A549 (cell line): ENCODE results near the gene PYGL. TPM values are rescaled to one million over a fixed set of nuclear protein-coding genes. Genes with fewer than 3 reads are reported as not detected.

Experiments used
- ATAC-seq, 2 experiments: fragments of 200-7000 bp in 1 of 2; fragments of >200 bp in 1 of 2; cut with Nextera tagmentation in 1 of 2; cut with Tn5 transposase in 1 of 2; 3 replicates each; pipeline versions ENCODE4 v1.8.0 to v1.9.1; 2018 to 2020; ENCODE audit warnings: mild to moderate bottlenecking in 1 of 2, moderate library complexity in 1 of 2
- CTCF ChIA-PET: fragments of 300-600 bp; sonication (Branson Sonifier 250); formaldehyde crosslinking; extraction: SDS; loops from one replicate; lab custom pipeline; 2021; ENCODE audit warnings: antibody characterized with exemption, inconsistent platforms; lab: Yijun Ruan, JAX
- POLR2A ChIA-PET: fragments of 350-600 bp; formaldehyde crosslinking; extraction: SDS; loops from one replicate; lab custom pipeline; 2021; ENCODE audit warnings: antibody characterized with exemption, inconsistent platforms; lab: Yijun Ruan, JAX
- DNase-seq, 2 experiments: peaks; one replicate each; pipeline versions ENCODE4 v3.0.0 to v3.0.0-alpha.2; 2011 to 2016; ENCODE audit warnings: low read depth in 1 of 2, low spot score in 1 of 2
- FAIRE-seq: peaks from 2 replicates; lab custom pipeline; 2011; peaks lifted over from hg19 to GRCh38; lab: Jason Lieb, UNC
- H3K27ac ChIP-seq, 2 experiments: fragments of >200 bp; sonication (Bioruptor Twin); formaldehyde crosslinking; 3 replicates each; pipeline ENCODE4 v1.5.1; 2016 to 2017
- H3K4me1 ChIP-seq: fragments of >200 bp; sonication (Bioruptor Twin); formaldehyde crosslinking; 3 replicates; pipeline ENCODE4 v1.6.1; 2016
- H3K4me2 ChIP-seq: fragments of >200 bp; sonication (Bioruptor Twin); formaldehyde crosslinking; 3 replicates; pipeline ENCODE4 v1.6.1; 2016
- H3K4me3 ChIP-seq: fragments of >200 bp; sonication (Bioruptor Twin); formaldehyde crosslinking; 3 replicates; pipeline ENCODE4 v1.5.1; 2016
- H3K9me3 ChIP-seq: fragments of >200 bp; sonication (Bioruptor Twin); formaldehyde crosslinking; 3 replicates; pipeline ENCODE4 v1.6.1; 2016
- CBX2 ChIP-seq: fragments of 200-600 bp; sonication (generic); IDR thresholded peaks from 2 replicates; pipeline ENCODE4 v1.6.1; 2016; ENCODE audit warnings: low read depth, mild to moderate bottlenecking, borderline replicate concordance
- CBX8 ChIP-seq: fragments of 200-600 bp; sonication (generic); IDR thresholded peaks from 2 replicates; pipeline ENCODE4 v1.6.1; 2016
- CHD2 ChIP-seq: fragments of 150-350 bp; IDR thresholded peaks from 2 replicates; pipeline ENCODE4 v1.6.1; 2014; ENCODE audit warnings: low read length; ENCODE audit not compliant: partially characterized antibody
- EHMT2 ChIP-seq: fragments of 200-600 bp; sonication (generic); IDR thresholded peaks from 2 replicates; pipeline ENCODE4 v1.6.1; 2016; ENCODE audit warnings: antibody characterized with exemption, low read depth, mild to moderate bottlenecking, moderate library complexity
- ESRRA ChIP-seq: fragments of 150-350 bp; IDR thresholded peaks from 2 replicates; pipeline ENCODE4 v1.6.1; 2014; ENCODE audit warnings: mild to moderate bottlenecking, low read length, borderline replicate concordance
- FOSB ChIP-seq: fragments of 250-450 bp; sonication (Bioruptor Pico); IDR thresholded peaks from 2 replicates; pipeline ENCODE4 v1.5.0; 2020; ENCODE audit warnings: mild to moderate bottlenecking, moderate library complexity
- FOXS1 ChIP-seq: fragments of 250-450 bp; sonication (Bioruptor Pico); IDR thresholded peaks from 2 replicates; pipeline ENCODE4 v1.5.0; 2020; ENCODE audit warnings: mild to moderate bottlenecking, moderate library complexity
- GATA3 ChIP-seq: IDR thresholded peaks from 2 replicates; pipeline ENCODE4 v1.6.1; 2012; ENCODE audit warnings: borderline replicate concordance
- HDAC2 ChIP-seq: fragments of 200-600 bp; sonication (generic); IDR thresholded peaks from 2 replicates; pipeline ENCODE4 v1.6.1; 2016
- HEYL ChIP-seq: fragments of 250-450 bp; sonication (Bioruptor Pico); IDR thresholded peaks from 2 replicates; pipeline ENCODE4 v1.8.0; 2021; ENCODE audit warnings: mild to moderate bottlenecking, moderate library complexity
- HOXA7 ChIP-seq: fragments of 250-450 bp; sonication (Bioruptor Pico); IDR thresholded peaks from 2 replicates; pipeline ENCODE4 v1.5.0; 2020; ENCODE audit warnings: mild to moderate bottlenecking, moderate library complexity
- HOXB13 ChIP-seq: fragments of 250-450 bp; sonication (Bioruptor Pico); IDR thresholded peaks from 2 replicates; pipeline ENCODE4 v1.5.0; 2020; ENCODE audit warnings: low read depth, mild to moderate bottlenecking, moderate library complexity
- HOXB5 ChIP-seq: fragments of 250-450 bp; sonication (Bioruptor Pico); IDR thresholded peaks from 2 replicates; pipeline ENCODE4 v1.5.0; 2020; ENCODE audit warnings: mild to moderate bottlenecking, moderate library complexity
- MAFK ChIP-seq: fragments of 450-650 bp; IDR thresholded peaks from 2 replicates; pipeline ENCODE4 v1.6.1; 2014; ENCODE audit not compliant: partially characterized antibody
- MYC ChIP-seq: IDR thresholded peaks from 2 replicates; pipeline ENCODE4 v1.6.1; 2012; ENCODE audit warnings: mild to moderate bottlenecking, inconsistent platforms, low read length, improper control_type of control experiment, borderline replicate concordance
- NR3C1 ChIP-seq: fragments of >200 bp; sonication (Bioruptor Twin); formaldehyde crosslinking; IDR thresholded peaks from 3 replicates; pipeline ENCODE4 v1.6.1; 2017
- PHF8 ChIP-seq: fragments of 200-600 bp; sonication (generic); IDR thresholded peaks from 2 replicates; pipeline ENCODE4 v1.6.1; 2016; ENCODE audit warnings: low read depth, mild to moderate bottlenecking, antibody characterized with exemption, moderate library complexity, borderline replicate concordance
- RAD21 ChIP-seq, 2 experiments: fragments of >200 bp in 1 of 2; sonication (Bioruptor Twin) in 1 of 2; formaldehyde crosslinking in 1 of 2; IDR thresholded peaks in 1 of 2; conservative IDR thresholded peaks in 1 of 2; 2 replicates in 1 of 2; 3 replicates in 1 of 2; pipeline ENCODE4 v1.6.1; 2012 to 2018; ENCODE audit warnings: inconsistent platforms in 1 of 2
- RARB ChIP-seq: fragments of 250-450 bp; sonication (Bioruptor Pico); IDR thresholded peaks from 2 replicates; pipeline ENCODE4 v1.8.0; 2021; ENCODE audit warnings: mild to moderate bottlenecking, moderate library complexity
- RCOR1 ChIP-seq: fragments of 150-350 bp; IDR thresholded peaks from 2 replicates; pipeline ENCODE4 v1.6.1; 2014; ENCODE audit warnings: antibody characterized with exemption, low read length, low read depth
- SMC3 ChIP-seq: fragments of >200 bp; sonication (Bioruptor Twin); formaldehyde crosslinking; IDR thresholded peaks from 3 replicates; pipeline ENCODE4 v1.6.1; 2018; ENCODE audit warnings: inconsistent platforms
- TP53 ChIP-seq: fragments of 250-450 bp; sonication (Bioruptor Pico); IDR thresholded peaks from 2 replicates; pipeline ENCODE4 v1.5.0; 2021; ENCODE audit warnings: mild to moderate bottlenecking, moderate library complexity
- WGBS: methylation state at CpG from one replicate; pipeline ENCODE4 v1.1.6; 2017; ENCODE audit errors: missing lambda C conversion rate; 5-methylcytosine and 5-hydroxymethylcytosine counted together
- polyA plus RNA-seq, 4 experiments: library from polyadenylated mRNA; depleted of rRNA in 3 of 4; stranded (reverse); fragments of >200 nt; fragmentation: RNase III in 1 of 4; extraction: RNeasy Plus Mini Kit Qiagen cat#74134 plus additional on column Dnase treatment in 1 of 4; gene quantifications; 2 replicates in 3 of 4; 3 replicates in 1 of 4; pipeline ENCODE4 v1.2.3, GENCODE V29; 2011 to 2017
- TF ChIP-seq, protein P1 (sequence below): fragments of >200 bp; sonication (Bioruptor Twin); formaldehyde crosslinking; IDR thresholded peaks from 2 replicates; pipeline ENCODE4 v1.6.1; 2016
- TF ChIP-seq, protein P2 (sequence below): fragments of >200 bp; sonication (Bioruptor Twin); formaldehyde crosslinking; IDR thresholded peaks from 3 replicates; pipeline ENCODE4 v1.6.1; 2016
- TF ChIP-seq, protein P3 (sequence below): fragments of >200 bp; sonication (Bioruptor Twin); formaldehyde crosslinking; IDR thresholded peaks from 3 replicates; pipeline ENCODE4 v1.5.1; 2016
- TF ChIP-seq, protein P4 (sequence below): fragments of 450-650 bp; IDR thresholded peaks from 2 replicates; pipeline ENCODE4 v1.6.1; 2014; ENCODE audit warnings: antibody characterized with exemption

PYGL gene
- polyA plus RNA-seq, 2 of the 4 experiments (the other 2 are of a cell fraction): 112 to 122 TPM

DNA sequence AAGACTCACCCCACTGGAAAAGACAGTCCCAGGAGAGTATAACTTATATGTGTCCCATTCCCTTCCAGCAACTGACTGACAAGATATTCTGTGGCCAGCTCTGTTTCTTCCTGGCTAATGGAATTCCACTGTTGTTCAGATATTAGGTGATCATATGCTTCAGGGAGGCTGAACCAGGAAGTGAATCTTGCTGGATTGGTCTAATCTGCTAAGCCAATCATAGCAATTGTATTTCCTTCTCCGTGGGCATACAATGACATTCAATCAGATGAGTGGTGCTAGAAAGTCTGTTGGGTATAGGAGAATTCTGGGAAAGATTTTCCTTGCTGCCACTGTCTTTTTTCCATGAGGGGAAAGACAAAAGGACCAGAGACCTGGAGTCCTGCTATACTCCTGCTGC, 12.1 kb downstream of the PYGL start:
- no peak for ATAC-seq
- no peaks in the 10 kb centered on the region for H3K9me3 ChIP-seq
- H3K4me3 ChIP-seq: no peak overlapping the region
- ChIA-PET POLR2A (interaction anchor here (0.6 kb wide), 1 partner anchor 249 kb away, joined by 4 read pairs; no protein-coding TSS in a partner anchor), CTCF (interaction anchor here (1.6 kb wide), 1 partner anchor 17 kb away, joined by 4 read pairs; no protein-coding TSS in a partner anchor)
- WGBS: 95% methylated on average over 1 of the region's 1 CpG
- TF ChIP-seq CHD2: no peak
- TF ChIP-seq NR3C1: no peak
- TF ChIP-seq, protein P1, sequence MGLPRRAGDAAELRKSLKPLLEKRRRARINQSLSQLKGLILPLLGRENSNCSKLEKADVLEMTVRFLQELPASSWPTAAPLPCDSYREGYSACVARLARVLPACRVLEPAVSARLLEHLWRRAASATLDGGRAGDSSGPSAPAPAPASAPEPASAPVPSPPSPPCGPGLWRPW: no peak
- no peak for TF ChIP-seq HOXA7 (CRISPR knock-in tag)
- TF ChIP-seq CBX2: no peak
- TF ChIP-seq MAFK: no peak
- TF ChIP-seq RCOR1: no peak
- TF ChIP-seq RARB: no peak
- no peak for TF ChIP-seq HEYL (CRISPR knock-in tag)
- TF ChIP-seq EHMT2: no peak
- no peak for TF ChIP-seq GATA3
- H3K4me1 ChIP-seq: peaks cover 4% of the 10 kb centered on the region; the same call in 2 of the 3 replicates
- no peak overlapping the region for H3K27ac ChIP-seq
- DNase-seq: no peak
- no peak overlapping the region for H3K4me2 ChIP-seq
- FAIRE-seq: no peak

DNA sequence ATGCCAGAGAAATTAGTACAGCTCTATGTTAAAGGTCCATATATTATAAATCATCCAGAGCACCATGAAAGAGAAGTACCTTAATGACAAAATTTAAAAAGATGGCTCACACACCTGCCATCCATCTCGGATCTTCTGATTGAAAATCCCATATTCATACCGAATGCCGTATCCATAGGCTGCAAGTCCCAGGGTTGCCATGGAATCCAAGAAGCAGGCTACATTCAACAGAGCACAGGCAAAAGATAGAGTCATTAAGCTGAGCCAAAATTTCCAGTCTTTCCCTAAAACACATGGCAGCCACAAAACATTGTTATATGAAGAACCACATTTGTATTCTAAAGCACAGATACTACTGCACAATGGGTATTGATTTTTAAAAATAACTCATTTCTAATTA, 12.7 kb downstream of the PYGL start:
- CTCF ChIA-PET: interaction anchor here (1.6 kb wide), 1 partner anchor 17 kb away, joined by 4 read pairs; no protein-coding TSS in a partner anchor
- no peak overlapping the region for H3K4me3 ChIP-seq
- TF ChIP-seq FOSB (CRISPR knock-in tag): no peak
- TF ChIP-seq, protein P2, sequence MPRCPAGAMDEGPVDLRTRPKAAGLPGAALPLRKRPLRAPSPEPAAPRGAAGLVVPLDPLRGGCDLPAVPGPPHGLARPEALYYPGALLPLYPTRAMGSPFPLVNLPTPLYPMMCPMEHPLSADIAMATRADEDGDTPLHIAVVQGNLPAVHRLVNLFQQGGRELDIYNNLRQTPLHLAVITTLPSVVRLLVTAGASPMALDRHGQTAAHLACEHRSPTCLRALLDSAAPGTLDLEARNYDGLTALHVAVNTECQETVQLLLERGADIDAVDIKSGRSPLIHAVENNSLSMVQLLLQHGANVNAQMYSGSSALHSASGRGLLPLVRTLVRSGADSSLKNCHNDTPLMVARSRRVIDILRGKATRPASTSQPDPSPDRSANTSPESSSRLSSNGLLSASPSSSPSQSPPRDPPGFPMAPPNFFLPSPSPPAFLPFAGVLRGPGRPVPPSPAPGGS: no peak
- TF ChIP-seq HOXA7 (CRISPR knock-in tag): no peak
- TF ChIP-seq TP53 (CRISPR knock-in tag): no peak
- TF ChIP-seq SMC3: no peak
- TF ChIP-seq, protein P1: no peak
- no peak for TF ChIP-seq MYC
- TF ChIP-seq, all 56 proteins: peak for 0
- Histone ChIP-seq H3K9me3 (no peaks in the 10 kb centered on the region), H3K4me1 (no peaks in the 10 kb centered on the region), H3K27ac (no peak overlapping the region), H3K4me2 (no peak overlapping the region)
- 93% methylated on average over 3 of the region's 3 CpGs for WGBS
- POLR2A ChIA-PET: no interaction called here
- DNase-seq: no peak
- FAIRE-seq: no peak
- ATAC-seq: no peak

DNA sequence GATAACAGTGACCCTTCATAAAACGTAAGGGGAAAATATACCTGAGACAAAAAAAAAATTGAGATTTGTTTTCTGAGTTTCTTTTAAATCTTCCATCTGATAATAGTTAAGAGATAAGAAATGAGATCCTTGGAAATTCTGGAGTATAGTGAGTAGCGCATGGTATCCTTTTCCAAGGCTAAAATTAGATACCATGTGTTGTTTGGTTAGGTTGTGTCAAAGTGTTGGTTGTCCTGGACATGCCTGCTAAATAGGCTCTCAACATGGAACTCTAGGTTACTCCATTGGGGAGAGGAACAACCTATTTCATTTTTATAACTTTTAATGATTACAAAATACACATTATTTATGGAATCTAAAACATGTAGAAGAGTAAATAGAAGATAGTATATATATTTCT, 14.8 kb downstream of the PYGL start:
- DNase-seq (no peak), ATAC-seq (no peak), FAIRE-seq (no peak)
- ChIA-PET CTCF (interaction anchor here (1.5 kb wide), 1 partner anchor 26 kb away, joined by 3 read pairs; no protein-coding TSS in a partner anchor), POLR2A (no interaction called here)
- Histone ChIP-seq H3K4me3 (no peak overlapping the region), H3K4me2 (no peak overlapping the region), H3K4me1 (no peaks in the 10 kb centered on the region), H3K27ac (no peak overlapping the region), H3K9me3 (no peaks in the 10 kb centered on the region)
- TF ChIP-seq, protein P3, sequence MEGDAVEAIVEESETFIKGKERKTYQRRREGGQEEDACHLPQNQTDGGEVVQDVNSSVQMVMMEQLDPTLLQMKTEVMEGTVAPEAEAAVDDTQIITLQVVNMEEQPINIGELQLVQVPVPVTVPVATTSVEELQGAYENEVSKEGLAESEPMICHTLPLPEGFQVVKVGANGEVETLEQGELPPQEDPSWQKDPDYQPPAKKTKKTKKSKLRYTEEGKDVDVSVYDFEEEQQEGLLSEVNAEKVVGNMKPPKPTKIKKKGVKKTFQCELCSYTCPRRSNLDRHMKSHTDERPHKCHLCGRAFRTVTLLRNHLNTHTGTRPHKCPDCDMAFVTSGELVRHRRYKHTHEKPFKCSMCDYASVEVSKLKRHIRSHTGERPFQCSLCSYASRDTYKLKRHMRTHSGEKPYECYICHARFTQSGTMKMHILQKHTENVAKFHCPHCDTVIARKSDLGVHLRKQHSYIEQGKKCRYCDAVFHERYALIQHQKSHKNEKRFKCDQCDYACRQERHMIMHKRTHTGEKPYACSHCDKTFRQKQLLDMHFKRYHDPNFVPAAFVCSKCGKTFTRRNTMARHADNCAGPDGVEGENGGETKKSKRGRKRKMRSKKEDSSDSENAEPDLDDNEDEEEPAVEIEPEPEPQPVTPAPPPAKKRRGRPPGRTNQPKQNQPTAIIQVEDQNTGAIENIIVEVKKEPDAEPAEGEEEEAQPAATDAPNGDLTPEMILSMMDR: no peak
- TF ChIP-seq HOXB5 (CRISPR knock-in tag) (no peak), RAD21 (conservative IDR thresholded peaks at IDR 0.05 in 1 of 2, IDR thresholded peaks at IDR 0.05 in 1 of 2) (no peak), HOXB13 (no peak), HDAC2 (no peak), FOXS1 (CRISPR knock-in tag) (no peak), HEYL (CRISPR knock-in tag) (no peak), CBX8 (no peak), PHF8 (no peak), ESRRA (no peak)
- TF ChIP-seq, protein P4, sequence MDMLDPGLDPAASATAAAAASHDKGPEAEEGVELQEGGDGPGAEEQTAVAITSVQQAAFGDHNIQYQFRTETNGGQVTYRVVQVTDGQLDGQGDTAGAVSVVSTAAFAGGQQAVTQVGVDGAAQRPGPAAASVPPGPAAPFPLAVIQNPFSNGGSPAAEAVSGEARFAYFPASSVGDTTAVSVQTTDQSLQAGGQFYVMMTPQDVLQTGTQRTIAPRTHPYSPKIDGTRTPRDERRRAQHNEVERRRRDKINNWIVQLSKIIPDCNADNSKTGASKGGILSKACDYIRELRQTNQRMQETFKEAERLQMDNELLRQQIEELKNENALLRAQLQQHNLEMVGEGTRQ: no peak
- 94% methylated on average over 2 of the region's 2 CpGs for WGBS
